HG03558 (cell line): ENCODE results near the gene SQOR.

Experiments used
- ATAC-seq: cut with Tn5 transposase; IDR thresholded peaks from one replicate; pipeline ENCODE4 v1.9.1; 2021; ENCODE audit warnings: moderate number of reproducible peaks; ENCODE audit not compliant: unreplicated experiment; ENCODE audit errors: extremely low read depth

SQOR gene

DNA sequence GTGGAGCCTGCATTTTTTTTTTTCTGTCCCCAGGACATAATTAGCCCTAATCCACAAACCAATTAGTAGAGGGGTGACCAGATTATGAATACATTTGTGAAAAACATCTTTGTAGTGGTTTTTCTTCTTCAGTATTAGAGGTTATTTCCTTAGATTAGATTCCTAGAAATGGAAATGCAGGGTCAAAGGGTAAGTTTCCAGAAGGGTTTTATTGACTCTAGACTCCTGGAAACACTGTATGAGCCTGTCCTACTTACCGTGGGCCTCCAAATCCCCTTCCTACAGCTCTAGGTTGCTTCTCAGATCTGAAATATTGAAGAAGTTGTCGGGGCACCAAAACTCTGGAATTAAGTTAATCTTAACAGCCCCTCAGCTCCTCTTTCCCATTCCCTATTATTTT is 22.4 kb downstream of the SQOR start:
- no peak for ATAC-seq

DNA sequence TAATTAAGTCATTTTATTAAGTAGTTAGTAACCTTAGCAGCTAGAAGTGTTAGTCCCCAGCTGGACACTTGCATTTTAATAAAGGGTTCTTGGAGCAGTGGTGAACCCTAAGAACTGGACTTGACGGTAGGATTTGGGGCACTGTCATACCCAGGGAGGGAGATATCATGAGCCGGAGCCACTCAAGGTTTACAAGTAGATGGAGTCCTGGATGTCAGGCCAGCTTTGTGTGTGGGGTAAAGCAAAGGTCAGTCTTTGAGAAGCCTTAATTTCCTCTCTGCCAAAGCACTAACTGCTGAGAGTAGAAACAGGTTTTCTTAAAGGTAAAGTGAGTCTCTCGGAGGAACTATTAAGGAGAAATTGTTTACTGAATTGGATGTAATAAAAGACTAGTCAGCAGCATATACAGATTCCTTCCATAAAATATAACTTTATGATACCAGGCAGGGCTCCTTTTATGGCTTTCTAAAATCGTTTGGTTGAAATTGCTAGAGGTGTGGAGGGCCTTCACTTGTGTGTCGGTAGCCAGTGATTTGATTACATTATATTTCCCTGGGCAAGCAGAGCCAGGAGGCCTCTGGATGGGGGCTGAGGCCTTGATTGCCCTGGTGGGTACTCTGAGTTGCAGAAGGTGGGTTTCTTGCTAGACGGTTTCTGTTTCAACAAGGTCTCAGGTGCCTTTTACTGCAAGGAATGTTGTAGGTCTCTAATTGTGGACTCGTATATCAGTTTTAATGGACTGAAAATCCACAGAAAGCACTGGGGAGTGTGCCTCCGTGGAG is 23.1 kb downstream of the SQOR start:
- no peak for ATAC-seq

DNA sequence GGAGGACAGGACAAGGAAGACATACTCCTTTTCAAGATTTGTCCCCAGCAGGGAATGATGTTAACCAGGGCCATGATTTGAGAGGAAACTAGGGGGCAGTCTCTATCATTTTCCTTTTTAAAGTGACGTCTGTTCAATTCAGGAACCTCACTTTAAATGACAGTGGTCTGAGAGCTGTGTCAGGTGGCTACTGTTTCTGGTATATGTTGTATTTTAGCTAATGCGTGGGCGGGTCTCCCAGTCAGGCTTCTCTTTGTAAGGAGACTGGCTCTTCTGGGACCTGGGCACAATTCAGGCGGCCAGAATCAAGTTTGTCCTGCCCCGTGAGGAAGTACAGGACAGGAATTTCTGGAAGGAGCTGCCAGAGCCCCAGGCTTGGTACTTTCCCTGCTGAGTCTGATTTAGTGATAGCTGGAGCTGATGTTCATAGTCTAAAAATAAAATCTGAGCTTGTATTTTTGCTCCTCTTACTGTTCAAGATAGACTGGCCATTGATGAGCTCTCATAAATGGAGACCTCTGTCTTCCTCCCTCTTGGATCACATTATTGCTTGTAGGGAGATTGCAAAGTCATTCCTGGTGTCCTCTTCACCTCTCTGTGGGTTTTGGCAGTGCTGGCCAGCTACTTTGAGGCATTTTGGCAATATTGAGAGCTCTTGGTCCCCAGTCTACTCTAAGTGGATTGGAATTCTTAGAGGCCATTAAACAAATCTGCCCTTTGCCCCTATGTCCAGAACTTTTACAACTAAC is 25.6 kb downstream of the SQOR start:
- no peak for ATAC-seq

DNA sequence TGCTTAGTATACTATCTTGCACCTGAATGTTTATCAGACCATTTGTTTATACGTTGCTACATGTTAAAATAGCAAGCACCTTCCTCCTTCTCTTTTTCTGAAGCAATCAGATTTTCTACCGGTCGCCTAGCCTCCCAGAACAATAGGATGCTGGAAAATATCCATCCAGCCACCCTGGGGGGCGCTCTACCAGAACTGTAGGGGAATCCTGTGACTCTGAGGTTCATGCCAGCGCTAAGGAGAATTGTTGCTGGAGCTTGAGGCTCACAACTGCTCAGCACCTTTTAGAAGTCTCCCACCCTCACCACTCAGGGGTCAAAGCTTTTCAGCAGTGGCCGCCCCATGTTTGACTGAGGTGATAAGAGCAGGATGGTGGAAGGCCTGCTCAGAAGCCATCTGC is 27.5 kb downstream of the SQOR start:
- no peak for ATAC-seq

- no peak for ATAC-seq
Observed at GRCh38 chr15:45664451-45664850, 29.6 kb downstream of the SQOR start.

- ATAC-seq: no peak
Observed at GRCh38 chr15:45665261-45665660, 30.4 kb downstream of the SQOR start.

GRCh38 chr15:45666119-45666875 is 31.5 kb downstream of the SQOR start:
- no peak for ATAC-seq

DNA sequence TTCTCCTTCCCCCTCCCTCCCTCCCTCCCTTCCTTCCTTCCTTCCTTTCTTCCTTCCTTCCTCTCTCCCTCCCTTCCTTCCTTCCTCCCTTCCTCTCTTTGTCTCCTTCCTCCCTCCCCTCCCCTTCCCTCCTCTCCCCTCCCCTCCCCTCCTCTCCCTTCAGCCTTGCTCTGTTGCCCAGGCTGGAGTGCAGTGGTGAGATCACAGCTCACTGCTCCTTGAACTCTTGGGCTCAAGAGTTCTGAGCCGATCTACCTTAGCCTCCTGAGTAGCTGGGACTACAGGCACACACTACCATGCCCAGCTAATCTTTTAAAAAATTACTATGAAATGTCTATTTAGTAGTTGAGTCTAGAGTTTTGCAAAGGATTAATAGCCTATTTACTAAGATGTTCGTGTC is 32.2 kb downstream of the SQOR start:
- ATAC-seq: no peak

DNA sequence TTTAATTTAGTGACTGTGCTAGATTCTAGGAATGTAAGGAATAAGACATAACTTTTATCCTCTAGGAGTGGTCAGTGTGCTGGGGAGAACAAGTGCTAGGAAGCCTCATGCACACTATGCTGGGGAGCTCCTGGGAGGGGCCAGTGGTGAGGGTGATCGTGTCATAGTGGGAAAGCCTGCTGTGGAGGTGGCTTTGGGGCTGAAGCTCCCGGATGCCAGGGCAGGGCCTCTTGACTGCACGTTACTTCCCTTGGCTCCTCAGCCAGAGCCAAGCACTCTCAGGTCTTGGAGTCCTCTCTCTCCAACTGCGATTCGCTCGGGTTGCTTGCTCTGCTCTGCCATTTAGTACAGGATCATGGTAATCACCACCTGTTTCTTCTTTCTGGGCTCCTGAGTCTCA is 33.6 kb downstream of the SQOR start:
- ATAC-seq: no peak

DNA sequence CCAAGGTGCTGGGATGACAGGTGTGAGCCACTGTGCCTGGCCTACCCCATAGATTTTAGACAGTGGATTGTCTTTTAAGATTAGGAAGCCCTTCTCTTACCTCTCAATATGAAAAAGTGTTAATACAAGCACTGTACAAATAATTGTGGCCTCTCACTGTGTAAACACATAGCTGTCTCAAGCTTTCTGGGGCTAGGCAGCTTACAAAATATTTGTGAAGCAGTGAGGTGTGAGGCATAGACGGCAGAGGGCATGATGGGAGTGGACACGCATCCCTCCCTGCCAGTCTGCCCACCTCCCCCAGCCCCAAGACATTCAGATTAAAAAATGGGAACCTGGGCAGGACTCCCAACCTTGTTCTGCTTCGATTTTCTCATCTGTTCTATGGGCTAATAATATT is 34.6 kb downstream of the SQOR start:
- ATAC-seq: no peak

DNA sequence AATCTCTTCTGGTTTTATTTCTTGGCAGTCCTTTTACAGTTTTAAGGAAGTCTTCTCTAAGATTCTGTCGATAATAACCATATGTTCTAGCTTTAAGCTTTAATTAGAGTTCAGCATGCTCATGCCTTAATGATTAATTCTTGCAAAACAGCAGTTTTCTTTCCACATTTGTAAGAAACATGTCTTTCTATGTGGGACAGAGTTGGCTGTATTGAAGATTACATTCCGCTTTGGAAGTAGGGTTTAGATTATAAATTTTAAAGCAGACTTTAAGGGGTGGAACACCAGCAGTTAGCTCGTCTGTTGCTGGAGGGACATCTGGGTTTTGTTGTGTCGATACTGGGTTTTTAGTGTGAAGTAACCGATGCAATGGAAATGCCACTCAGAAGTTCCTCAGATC is 35.3 kb downstream of the SQOR start:
- ATAC-seq: no peak

DNA sequence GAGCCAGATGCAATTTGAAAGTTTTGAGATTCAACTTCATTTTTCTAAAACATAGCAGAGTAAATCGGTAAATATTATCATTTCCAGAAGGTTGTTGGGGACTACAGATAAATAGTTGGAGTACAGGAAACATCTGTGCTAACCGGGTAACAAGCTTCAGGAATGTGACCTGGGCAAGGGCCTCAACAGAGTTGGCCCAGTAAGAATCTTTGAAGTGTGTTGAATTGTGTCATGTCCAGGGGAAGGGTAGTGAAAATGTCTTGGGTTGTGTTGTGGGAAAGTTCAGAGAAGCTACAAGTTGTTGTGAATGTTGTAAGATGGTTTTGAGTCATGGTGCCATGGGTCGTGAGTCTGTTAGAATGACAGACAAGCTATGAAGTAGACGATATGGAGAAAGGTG is 35.7 kb downstream of the SQOR start:
- no peak for ATAC-seq

- no peak for ATAC-seq
Observed at GRCh38 chr15:45674677-45675076, 39.8 kb downstream of the SQOR start.

DNA sequence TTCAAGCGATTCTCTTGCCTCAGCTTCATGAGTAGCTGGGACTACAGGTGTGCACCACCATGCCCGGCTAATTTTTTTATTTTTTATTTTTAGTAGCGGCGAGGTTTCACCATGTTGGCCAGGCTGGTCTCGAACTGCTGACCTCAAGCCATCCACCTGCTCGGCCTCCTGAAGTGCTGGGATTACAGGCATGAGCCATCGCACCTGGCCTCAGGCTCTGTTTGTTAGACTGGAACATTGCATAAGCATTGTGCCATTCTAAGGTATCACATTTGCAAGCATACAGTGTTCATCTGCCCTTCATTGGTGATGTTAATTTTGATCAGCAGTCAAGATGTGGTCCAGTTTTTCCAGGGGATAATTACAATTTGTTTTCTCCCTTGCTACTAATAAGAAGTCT is 43.0 kb downstream of the SQOR start:
- ATAC-seq: no peak

- ATAC-seq: no peak
Observed at GRCh38 chr15:45678459-45679178, 43.8 kb downstream of the SQOR start.

- no peak for ATAC-seq
Observed at GRCh38 chr15:45684533-45684932, 49.7 kb downstream of the SQOR start.

DNA sequence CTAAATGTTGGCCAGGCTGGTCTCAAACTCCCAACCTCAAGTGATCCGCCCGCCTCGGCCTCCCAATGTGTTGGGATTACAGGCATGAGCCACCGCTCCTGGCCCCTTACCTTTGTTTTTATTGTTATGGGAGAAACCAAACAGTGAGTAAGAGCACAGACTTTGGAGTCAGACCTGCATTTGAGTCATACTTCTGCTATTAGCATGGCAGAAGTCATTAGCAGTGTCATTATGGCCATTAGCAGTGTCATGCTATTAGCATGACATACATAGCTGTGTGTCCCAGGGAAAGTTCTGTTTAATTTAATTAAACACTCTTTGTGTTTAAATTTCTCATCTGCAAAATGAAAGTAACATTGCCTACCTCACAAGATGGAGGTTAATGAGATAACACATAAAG is 54.8 kb downstream of the SQOR start:
- no peak for ATAC-seq

- no peak for ATAC-seq
Observed at GRCh38 chr15:45690581-45691260, 55.9 kb downstream of the SQOR start.

DNA sequence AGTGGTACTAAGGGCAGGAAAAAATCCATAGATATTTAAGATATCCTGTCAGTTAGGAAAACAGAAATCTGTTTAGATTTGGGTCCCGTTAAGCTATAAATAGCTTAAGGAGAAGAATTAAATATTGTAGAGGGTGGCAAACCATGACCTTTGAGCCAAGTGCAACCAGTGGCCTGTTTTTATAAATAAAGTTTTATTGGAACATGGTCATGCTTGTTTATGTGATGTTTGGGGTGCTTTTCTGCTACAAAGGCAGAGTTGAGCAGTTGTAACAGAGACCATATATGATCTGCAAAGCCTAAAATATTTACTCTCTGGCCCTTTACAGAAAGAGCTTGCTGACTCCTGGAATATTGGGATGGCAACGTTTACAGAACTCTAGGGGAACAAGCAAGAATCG is 66.3 kb downstream of the SQOR start:
- no peak for ATAC-seq

DNA sequence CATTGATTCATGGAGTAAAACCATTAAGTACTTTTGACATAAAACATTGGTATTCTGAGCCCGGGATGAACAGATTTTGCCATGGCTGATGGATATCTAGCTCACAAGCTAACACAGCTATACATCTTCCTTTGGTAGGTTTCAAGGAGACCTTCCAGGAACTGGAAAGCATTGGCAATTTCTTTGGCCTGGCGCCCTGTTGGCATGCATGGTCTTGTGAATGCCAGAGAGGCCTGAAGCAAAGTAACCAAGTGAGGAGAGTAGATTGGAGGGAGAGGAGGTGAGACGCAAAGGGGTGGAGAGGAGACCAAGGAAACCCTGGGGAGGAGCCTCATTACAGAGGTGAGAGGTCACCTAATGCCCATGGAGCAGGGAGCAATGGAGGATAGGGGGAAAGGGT is 67.2 kb downstream of the SQOR start:
- ATAC-seq: no peak
